SK-N-SH treated with all-trans-retinoic acid at 6 μM for 48 hours (cell line): ENCODE results near the gene THAP5.

Experiments
- ARNTL ChIP-seq: fragments of 450-650 bp; formaldehyde crosslinking; IDR thresholded peaks from 2 replicates; pipeline ENCODE4 v1.5.0; 2020; ENCODE audit warnings: low read depth, mild to moderate bottlenecking, moderate library complexity, borderline replicate concordance
- CREB5 ChIP-seq: fragments of 250-450 bp; sonication (Bioruptor Pico); IDR thresholded peaks from 2 replicates; pipeline ENCODE4 v1.5.1; 2020; ENCODE audit warnings: low read depth, mild to moderate bottlenecking, moderate library complexity
- ESRRG ChIP-seq: fragments of 250-450 bp; sonication (Bioruptor Pico); IDR thresholded peaks from 2 replicates; pipeline ENCODE4 v1.6.1; 2021; ENCODE audit warnings: mild to moderate bottlenecking
- OSR1 ChIP-seq: fragments of 250-450 bp; sonication (Bioruptor Pico); IDR thresholded peaks from 2 replicates; pipeline ENCODE4 v1.8.0; 2022; ENCODE audit warnings: moderate library complexity, mild to moderate bottlenecking, inconsistent platforms
- PATZ1 ChIP-seq: fragments of 250-450 bp; sonication (Bioruptor Pico); IDR thresholded peaks from 2 replicates; pipeline ENCODE4 v1.8.0; 2020; ENCODE audit warnings: mild to moderate bottlenecking, moderate library complexity, borderline replicate concordance
- RARB ChIP-seq: fragments of 250-450 bp; sonication (Bioruptor Pico); IDR thresholded peaks from 2 replicates; pipeline ENCODE4 v1.8.0; 2021; ENCODE audit warnings: mild to moderate bottlenecking, moderate library complexity
- SNAI2 ChIP-seq: fragments of 250-450 bp; sonication (Bioruptor Pico); IDR thresholded peaks from 2 replicates; pipeline ENCODE4 v1.5.0; 2020; ENCODE audit warnings: mild to moderate bottlenecking, moderate library complexity
- TCF4 ChIP-seq: fragments of 250-450 bp; sonication (Bioruptor Pico); IDR thresholded peaks from 2 replicates; pipeline ENCODE4 v1.8.0; 2021; ENCODE audit warnings: mild to moderate bottlenecking, moderate library complexity, borderline replicate concordance
- ZC3H10 ChIP-seq: fragments of 250-450 bp; sonication (Bioruptor Pico); IDR thresholded peaks from 2 replicates; pipeline ENCODE4 v1.5.1; 2021; ENCODE audit warnings: mild to moderate bottlenecking, moderate library complexity
- ZFP30 ChIP-seq: fragments of 450-650 bp; formaldehyde crosslinking; IDR thresholded peaks from 2 replicates; pipeline ENCODE4 v1.5.0; 2022; ENCODE audit warnings: mild to moderate bottlenecking, moderate library complexity
- ZNF70 ChIP-seq: fragments of 450-650 bp; formaldehyde crosslinking; IDR thresholded peaks from 2 replicates; pipeline ENCODE4 v1.5.0; 2020; ENCODE audit warnings: mild to moderate bottlenecking, moderate library complexity
- ZNF8 ChIP-seq: fragments of 450-650 bp; formaldehyde crosslinking; IDR thresholded peaks from 2 replicates; pipeline ENCODE4 v1.5.0; 2020; ENCODE audit warnings: mild to moderate bottlenecking, moderate library complexity

- TF ChIP-seq ZC3H10 (CRISPR knock-in tag) (no peak), ZNF8 (CRISPR knock-in tag) (no peak), TCF4 (CRISPR knock-in tag) (no peak), ESRRG (no peak), OSR1 (CRISPR knock-in tag) (no peak), ZFP30 (CRISPR knock-in tag) (no peak), ZNF70 (CRISPR knock-in tag) (no peak), PATZ1 (CRISPR knock-in tag) (no peak), CREB5 (no peak), SNAI2 (CRISPR knock-in tag) (no peak), RARB (CRISPR knock-in tag) (no peak), ARNTL (CRISPR knock-in tag) (no peak)
These were observed 53.9 kb downstream of the THAP5 start for GRCh38 chr7:108515630-108516029.
